K562 (cell line): Measurements from ENCODE around the gene DGKZ. TPM values are rescaled to one million over a fixed set of nuclear protein-coding genes. Genes with fewer than 3 reads are reported as not detected.
A peak's percentile ranks its signal among the peaks of the same experiment; 100 is the strongest.

ENCODE experiments used
- FOXJ2 ChIP-seq: fragments of 200-800 bp; sonication (Bioruptor generic); IDR thresholded peaks from 2 replicates; pipeline ENCODE4 v1.6.1; 2016; ENCODE audit warnings: missing genetic modification characterization, missing compliant biosample characterization
- KLF13 ChIP-seq: fragments of 450-650 bp; IDR thresholded peaks from 2 replicates; pipeline ENCODE4 v1.6.1; 2016; ENCODE audit warnings: missing genetic modification characterization, low read depth, mild to moderate bottlenecking, missing compliant biosample characterization, moderate library complexity, borderline replicate concordance
- NFIC ChIP-seq: fragments of 450-650 bp; IDR thresholded peaks from 2 replicates; pipeline ENCODE4 v1.6.1; 2017; ENCODE audit warnings: mild to moderate bottlenecking, inconsistent platforms
- PRDM10 ChIP-seq: fragments of 450-650 bp; IDR thresholded peaks from 2 replicates; pipeline ENCODE4 v1.6.1; 2018; ENCODE audit not compliant: partially characterized antibody
- SMAD1 ChIP-seq: fragments of 150-350 bp; IDR thresholded peaks from 2 replicates; pipeline ENCODE4 v1.6.1; 2014; ENCODE audit warnings: low read length, low read depth; ENCODE audit not compliant: partially characterized antibody
- TCF7 ChIP-seq: sonication (generic); IDR thresholded peaks from 2 replicates; pipeline ENCODE4 v1.6.1; 2016; ENCODE audit warnings: antibody characterized with exemption, borderline replicate concordance
- ZC3H11A ChIP-seq: IDR thresholded peaks from 2 replicates; pipeline ENCODE4 v1.6.1; 2012; ENCODE audit warnings: low read depth, low read length, improper control_type of control experiment
- ZNF384 ChIP-seq: IDR thresholded peaks from 2 replicates; pipeline ENCODE4 v1.6.1; 2012; ENCODE audit warnings: low read depth, low read length, improper control_type of control experiment
- polyA plus RNA-seq, 8 experiments: library from polyadenylated mRNA; depleted of rRNA in 4 of 8; stranded (reverse) in 5 of 8; unstranded in 3 of 8; fragments of >200 nt; fragmentation: Nextera tagmentation in 2 of 8; fragmentation: Illumina TruSeq in 1 of 8; extraction: Ambion mirVana in 2 of 8; extraction: Trizol in 1 of 8; gene quantifications; 2 replicates each; pipeline versions ENCODE4 v1.2.1 to v1.2.3, GENCODE V29; 2011 to 2014; ENCODE audit warnings: inconsistent platforms in 1 of 8, missing spikeins in 1 of 8
- total RNA-seq, 7 experiments: library from RNA; depleted of rRNA in 6 of 7; stranded (reverse); fragments of >200 nt in 6 of 7; fragmentation: Illumina TruSeq in 2 of 7; extraction: Trizol in 2 of 7; gene quantifications; 2 replicates each; pipeline versions ENCODE4 v1.2.1 to v1.2.3, GENCODE V29; 2011 to 2021; ENCODE audit warnings: low replicate concordance in 1 of 7
- TF ChIP-seq, protein P1 (sequence below), 2 experiments: fragments of 450-650 bp in 1 of 2; sonication (generic) in 1 of 2; formaldehyde crosslinking in 1 of 2; IDR thresholded peaks; 2 replicates each; pipeline versions ENCODE4 v1.7.1 to v1.9.0; 2016 to 2022; ENCODE audit warnings: inconsistent platforms in 1 of 2, mild to moderate bottlenecking in 1 of 2, missing genetic modification reagents in 1 of 2
- TF ChIP-seq, protein P2 (sequence below): fragments of 150-350 bp; IDR thresholded peaks from 2 replicates; pipeline ENCODE4 v1.6.1; 2014; ENCODE audit warnings: low read depth, mild to moderate bottlenecking, low read length, borderline replicate concordance

DGKZ gene
- total and polyA plus RNA-seq, 9 of the 15 experiments (the other 6 are each of a cell fraction or from before 2014, with no cell fraction given): 0.51 to 100 (median 44.2) TPM

- TF ChIP-seq, protein P1, sequence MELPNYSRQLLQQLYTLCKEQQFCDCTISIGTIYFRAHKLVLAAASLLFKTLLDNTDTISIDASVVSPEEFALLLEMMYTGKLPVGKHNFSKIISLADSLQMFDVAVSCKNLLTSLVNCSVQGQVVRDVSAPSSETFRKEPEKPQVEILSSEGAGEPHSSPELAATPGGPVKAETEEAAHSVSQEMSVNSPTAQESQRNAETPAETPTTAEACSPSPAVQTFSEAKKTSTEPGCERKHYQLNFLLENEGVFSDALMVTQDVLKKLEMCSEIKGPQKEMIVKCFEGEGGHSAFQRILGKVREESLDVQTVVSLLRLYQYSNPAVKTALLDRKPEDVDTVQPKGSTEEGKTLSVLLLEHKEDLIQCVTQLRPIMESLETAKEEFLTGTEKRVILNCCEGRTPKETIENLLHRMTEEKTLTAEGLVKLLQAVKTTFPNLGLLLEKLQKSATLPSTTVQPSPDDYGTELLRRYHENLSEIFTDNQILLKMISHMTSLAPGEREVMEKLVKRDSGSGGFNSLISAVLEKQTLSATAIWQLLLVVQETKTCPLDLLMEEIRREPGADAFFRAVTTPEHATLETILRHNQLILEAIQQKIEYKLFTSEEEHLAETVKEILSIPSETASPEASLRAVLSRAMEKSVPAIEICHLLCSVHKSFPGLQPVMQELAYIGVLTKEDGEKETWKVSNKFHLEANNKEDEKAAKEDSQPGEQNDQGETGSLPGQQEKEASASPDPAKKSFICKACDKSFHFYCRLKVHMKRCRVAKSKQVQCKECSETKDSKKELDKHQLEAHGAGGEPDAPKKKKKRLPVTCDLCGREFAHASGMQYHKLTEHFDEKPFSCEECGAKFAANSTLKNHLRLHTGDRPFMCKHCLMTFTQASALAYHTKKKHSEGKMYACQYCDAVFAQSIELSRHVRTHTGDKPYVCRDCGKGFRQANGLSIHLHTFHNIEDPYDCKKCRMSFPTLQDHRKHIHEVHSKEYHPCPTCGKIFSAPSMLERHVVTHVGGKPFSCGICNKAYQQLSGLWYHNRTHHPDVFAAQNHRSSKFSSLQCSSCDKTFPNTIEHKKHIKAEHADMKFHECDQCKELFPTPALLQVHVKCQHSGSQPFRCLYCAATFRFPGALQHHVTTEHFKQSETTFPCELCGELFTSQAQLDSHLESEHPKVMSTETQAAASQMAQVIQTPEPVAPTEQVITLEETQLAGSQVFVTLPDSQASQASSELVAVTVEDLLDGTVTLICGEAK (IDR thresholded peaks at IDR 0.05): 0 out of 2 replicates have a peak, but pooled peaks have one; percentile 11
- TF ChIP-seq, protein P1 (CRISPR knock-in tag; IDR thresholded peaks at IDR 0.05): no peak
- no peak for TF ChIP-seq KLF13 (tag)
- no peak for TF ChIP-seq ZNF384
- no peak for TF ChIP-seq TCF7
- no peak for TF ChIP-seq SMAD1
- no peak for TF ChIP-seq NFIC
- TF ChIP-seq PRDM10: no peak
- no peak for TF ChIP-seq ZC3H11A
- TF ChIP-seq FOXJ2: no peak
- TF ChIP-seq, protein P2, sequence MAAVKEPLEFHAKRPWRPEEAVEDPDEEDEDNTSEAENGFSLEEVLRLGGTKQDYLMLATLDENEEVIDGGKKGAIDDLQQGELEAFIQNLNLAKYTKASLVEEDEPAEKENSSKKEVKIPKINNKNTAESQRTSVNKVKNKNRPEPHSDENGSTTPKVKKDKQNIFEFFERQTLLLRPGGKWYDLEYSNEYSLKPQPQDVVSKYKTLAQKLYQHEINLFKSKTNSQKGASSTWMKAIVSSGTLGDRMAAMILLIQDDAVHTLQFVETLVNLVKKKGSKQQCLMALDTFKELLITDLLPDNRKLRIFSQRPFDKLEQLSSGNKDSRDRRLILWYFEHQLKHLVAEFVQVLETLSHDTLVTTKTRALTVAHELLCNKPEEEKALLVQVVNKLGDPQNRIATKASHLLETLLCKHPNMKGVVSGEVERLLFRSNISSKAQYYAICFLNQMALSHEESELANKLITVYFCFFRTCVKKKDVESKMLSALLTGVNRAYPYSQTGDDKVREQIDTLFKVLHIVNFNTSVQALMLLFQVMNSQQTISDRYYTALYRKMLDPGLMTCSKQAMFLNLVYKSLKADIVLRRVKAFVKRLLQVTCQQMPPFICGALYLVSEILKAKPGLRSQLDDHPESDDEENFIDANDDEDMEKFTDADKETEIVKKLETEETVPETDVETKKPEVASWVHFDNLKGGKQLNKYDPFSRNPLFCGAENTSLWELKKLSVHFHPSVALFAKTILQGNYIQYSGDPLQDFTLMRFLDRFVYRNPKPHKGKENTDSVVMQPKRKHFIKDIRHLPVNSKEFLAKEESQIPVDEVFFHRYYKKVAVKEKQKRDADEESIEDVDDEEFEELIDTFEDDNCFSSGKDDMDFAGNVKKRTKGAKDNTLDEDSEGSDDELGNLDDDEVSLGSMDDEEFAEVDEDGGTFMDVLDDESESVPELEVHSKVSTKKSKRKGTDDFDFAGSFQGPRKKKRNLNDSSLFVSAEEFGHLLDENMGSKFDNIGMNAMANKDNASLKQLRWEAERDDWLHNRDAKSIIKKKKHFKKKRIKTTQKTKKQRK: no peak
Measured at GRCh38 chr11:46381048-46381818, 34.0 kb downstream of the DGKZ start, which contains the start of gene MDK (continued).
